Hepatocyte (in vitro differentiated cells): ENCODE data around the gene LRGUK.

Source experiments
- CTCF ChIP-seq: fragments of 200-600 bp; sonication (generic); IDR thresholded peaks from 2 replicates; pipeline ENCODE4 v1.5.1; 2016; ENCODE audit warnings: antibody characterized with exemption, mild to moderate bottlenecking; ENCODE audit not compliant: poor library complexity
- EZH2 ChIP-seq: fragments of 200-600 bp; sonication (generic); IDR thresholded peaks from 2 replicates; pipeline ENCODE4 v1.6.1; 2016; ENCODE audit warnings: antibody characterized with exemption, mild to moderate bottlenecking, borderline replicate concordance
- EZH2phosphoT487 ChIP-seq: fragments of 200-600 bp; sonication (generic); IDR thresholded peaks from one replicate; pipeline ENCODE4 v1.6.1; 2018; ENCODE audit warnings: antibody characterized with exemption, mild to moderate bottlenecking, low read depth, moderate library complexity; ENCODE audit not compliant: unreplicated experiment, severe bottlenecking

- TF ChIP-seq CTCF (no peak), EZH2 (no peak), EZH2phosphoT487 (no peak)
Observed at GRCh38 chr7:134300988-134301387, 173.8 kb downstream of the LRGUK start.
